NCI-H1105 treated with DMSO at 0.1 percent for 48 hours (cell line): Measurements from ENCODE around the gene CASK.

Experiments
- DNase-seq: peaks from one replicate; lab custom pipeline; 2025; lab: John Stamatoyannopoulos, UW

Gene CASK

DNA sequence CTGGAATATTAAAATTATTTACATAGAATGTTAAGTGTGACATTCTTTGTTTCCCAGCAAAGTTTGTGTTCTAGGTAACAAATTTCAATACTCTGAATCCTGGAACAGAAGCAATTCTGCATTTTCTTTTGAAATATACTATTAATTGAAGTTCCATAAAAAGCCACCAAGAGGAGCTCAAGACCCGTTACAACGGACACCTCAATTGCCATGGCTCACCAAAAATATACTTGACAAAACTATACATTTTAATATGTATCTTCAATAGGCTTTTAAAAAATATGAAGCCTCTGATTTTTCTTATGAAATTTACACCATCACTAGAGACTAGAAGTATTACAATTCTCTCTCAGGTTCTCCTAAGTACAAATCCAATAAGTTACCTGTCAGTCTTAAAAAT is 364.8 kb downstream of the CASK start:
- DNase-seq = no peak

DNA sequence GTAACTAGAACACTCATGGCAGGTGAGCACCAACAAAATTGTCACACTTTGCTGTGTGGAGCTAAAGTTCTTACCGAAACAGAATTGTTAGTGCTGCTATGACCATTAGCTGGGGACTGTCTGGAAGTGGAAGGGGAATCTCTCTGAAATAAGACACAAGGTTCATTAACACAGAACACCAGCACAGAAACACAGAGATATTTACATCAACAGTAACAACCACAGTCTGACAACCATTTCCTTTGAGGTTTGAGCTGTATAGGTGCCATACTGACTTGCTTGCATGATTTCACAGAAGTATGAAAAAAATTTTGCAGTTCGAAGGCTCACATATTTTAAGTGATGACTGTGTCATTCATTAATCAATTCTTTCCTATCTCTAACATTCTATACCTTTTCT is 366.4 kb downstream of the CASK start:
- DNase-seq = no peak

DNA sequence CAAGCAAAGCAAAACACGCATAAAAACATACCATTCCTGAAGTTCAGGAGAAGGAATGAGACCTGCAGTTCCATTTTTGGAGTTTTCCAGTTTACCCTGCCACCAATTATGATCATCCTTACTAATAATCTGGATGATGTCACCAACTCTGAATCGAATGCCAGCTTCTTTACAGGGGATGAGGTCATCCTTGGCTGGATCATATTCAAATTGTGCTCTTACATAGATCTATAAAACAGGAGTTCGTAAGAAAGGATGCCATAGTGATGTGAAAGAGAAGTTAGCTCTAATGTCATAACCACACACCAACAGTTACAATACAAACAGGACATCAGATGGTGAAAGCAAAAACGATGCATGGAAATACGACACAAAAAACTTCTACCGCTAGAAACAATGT is 369.7 kb downstream of the CASK start:
- no peak for DNase-seq

DNA sequence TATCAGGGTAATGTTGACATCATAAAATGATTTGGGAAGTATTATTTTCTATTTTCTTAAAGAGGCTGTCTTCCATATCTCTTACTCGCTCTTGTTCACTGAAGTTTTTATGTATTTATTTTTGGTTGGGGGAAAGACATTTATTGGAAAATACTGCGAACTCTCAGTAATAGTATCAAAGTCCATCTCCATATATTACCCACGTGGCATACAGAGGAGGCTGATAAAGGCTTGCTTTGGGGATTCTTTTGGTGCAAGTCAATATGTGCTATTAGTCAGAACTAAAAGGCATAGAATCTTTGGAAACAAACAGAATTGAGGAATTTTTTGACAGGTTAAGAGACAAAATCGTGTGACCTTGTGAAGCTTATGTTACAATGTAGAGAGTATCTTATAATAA is 374.9 kb downstream of the CASK start:
- DNase-seq = no peak

DNA sequence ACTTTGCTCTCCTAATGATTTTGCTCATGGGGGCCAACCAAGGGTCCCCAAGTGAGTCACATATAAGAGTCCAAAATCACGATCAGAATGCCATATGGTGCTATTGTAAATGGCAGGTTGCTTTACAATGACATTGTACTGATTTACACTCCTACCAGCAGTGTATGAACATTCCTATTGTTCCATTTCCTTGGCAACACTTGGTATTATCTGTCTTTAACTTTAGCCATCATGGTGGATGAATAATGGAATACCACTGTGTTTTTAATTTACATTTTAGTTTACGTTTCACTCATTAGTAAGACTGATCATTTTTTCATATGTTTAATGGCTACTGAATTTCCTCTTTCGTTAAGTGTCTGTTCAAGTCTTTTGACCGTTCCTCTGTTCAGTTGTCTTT is 379.7 kb downstream of the CASK start:
- DNase-seq = no peak

DNA sequence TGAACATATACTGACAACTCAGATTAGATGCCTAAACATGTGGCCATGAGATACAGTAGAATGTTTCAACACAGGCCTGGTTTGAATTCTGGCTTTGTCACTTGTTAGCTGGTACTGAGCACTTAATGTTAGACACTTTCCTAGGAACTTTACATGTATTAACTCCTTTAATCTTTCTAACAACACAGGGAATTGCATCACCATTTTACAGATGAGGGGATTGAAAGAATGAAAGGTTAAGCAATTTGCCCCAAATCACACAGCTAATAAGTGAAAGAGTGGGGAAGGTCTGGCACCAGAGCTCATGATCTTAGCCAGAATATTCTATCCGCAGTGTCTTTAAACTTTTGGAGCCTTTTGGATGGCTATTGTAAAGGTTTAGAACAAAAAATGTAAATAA is 380.3 kb downstream of the CASK start:
- no peak for DNase-seq

DNA sequence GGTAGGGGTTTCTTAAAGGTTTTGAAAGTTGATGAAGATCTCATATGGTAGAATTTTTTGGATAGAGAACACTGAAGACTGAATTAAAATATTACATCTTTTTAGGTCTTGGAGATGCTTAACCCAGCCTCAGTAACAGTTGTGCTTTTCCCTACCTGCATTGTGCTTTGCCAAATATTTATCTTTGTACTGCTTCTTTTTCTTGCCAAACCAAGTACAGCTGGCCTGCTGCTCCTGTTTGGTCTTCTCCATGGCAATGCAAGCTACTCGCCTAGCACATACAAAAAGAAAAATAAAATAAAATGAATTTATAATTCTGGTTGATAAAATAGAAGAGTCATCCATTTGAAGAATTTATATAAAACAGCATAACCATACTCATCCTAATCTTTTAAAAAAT is 380.8 kb downstream of the CASK start:
- no peak for DNase-seq

DNA sequence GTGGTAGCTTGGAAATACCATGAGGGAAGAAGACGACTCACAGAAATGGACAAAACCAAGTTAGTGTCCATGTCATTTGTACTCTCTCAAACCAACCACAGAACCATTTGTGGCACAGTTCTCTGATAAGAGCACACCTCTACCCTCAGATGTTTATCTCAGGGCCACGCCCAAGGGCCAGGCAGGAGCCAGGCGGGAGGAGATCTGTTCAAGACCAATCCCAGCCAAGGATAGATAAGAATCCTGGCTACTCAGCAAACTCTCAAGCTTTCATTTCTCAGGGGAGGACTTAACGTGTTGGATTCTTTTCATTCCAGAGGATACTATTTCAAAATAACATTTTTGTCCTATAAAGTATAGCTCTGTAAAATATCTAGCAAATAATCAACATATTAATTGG is 381.2 kb downstream of the CASK start:
- DNase-seq = no peak

DNA sequence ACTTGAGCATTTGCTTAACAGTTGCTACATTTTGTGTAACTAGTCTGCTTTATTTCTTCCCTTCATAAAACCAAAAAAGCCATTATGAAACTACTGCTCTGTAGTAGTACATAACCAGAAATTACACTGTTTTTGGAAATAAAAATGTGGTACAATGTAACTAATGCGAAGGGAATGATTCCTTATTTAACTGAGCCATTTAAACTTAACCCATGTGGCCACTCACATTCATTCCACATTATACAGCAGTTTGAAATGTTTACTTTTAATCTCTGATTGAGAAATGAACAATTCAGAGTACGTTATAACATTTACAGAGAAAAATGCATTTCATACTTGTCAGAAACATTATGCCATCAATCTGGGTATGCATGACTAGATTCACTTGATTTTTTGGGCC is 382.0 kb downstream of the CASK start:
- no peak for DNase-seq

DNA sequence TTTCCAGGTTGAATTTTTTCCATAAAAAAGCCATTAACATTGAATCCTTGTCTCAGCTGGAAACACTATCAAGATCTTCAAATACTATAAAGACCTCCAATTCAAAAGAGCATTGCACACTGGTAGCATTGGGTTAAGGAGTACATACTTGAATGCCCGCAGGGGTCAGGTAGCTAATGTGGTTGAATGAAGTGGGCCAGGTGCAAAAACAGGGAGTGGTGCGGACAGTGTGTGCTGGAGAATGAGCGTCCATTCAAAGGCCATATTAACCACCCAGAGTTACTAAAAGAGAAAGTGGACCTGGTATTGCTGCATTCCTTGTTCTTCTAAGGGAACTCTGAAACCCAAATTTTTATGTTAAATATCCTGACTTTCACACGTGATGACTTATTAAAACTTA is 384.6 kb downstream of the CASK start:
- no peak for DNase-seq

DNA sequence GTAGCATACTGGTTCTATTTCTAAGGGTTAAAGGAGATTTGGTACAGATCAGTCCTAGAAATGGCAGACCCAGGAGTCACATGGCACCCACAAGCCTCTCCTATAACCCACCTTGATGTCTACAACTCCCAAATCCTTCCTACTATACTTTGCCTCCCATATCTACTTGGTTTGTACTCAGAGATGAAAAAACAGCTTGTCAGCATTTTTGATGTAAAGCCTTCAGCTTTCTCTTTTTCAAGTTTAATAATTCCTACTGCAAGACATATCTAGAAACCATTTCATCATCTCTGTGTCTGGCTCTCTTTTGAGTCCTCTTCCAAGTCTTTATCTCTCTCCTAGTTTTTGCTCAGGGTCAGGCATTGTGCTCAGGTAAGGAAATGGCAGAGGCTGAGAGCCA is 393.3 kb downstream of the CASK start:
- no peak for DNase-seq

DNA sequence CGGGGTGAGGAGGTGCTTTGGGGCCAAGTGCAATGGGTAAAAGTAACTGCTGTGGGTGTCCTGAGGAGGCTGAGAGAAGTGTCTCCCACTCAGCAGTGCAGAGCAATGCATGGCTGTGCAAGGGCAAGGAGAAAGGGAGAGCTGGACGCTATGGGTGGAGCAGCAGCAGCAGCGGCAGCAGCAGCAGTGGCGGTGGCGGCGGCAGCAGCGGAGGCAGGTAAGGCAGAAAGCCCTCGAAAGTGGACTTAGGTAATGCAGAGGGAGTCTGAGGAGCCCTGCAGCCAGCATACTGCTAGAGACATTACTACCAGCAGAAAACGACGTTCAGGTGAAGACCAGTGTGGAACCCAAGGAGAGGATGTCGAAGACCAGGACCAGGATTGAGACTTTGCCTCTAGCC is 394.1 kb downstream of the CASK start:
- DNase-seq = no peak

DNA sequence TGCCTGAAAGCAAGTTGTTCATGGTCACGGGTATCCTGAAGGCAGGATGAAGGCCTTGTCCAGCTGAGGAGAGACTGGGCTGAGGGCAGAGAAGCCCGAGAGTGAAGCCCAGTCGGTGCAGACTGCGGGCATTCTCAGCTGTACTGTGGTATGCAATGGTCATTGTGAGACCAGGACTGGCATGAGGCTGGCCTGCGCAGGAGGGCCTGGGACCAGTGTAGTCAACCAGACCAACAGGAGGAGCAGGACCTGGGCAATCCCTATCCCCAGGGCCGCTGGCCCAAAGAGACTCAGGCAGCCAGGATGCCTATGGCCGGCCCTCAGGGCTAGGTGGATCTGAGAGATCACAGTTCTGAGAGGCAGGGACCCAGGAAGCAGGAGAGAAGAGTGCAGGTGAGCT is 394.6 kb downstream of the CASK start:
- DNase-seq = no peak

DNA sequence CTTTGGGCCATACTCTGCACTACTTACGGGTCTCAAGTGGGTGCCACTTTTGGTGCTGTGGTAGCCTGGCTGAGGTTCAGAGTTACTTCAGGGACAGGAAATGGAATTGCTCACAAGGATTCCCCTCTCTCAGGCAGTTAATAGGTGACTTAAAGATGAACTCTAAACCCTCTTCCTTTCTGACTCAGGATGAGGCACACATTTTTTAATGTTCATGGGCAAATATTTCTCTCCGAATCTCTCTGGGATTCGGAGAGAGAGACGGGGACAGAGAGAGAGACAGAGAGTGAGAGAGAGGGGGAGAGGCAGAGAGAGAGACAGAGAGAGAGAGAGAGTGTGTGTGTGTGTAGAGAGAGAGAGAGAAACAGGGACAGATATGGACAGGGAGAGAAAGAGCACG is 396.4 kb downstream of the CASK start:
- DNase-seq = no peak

DNA sequence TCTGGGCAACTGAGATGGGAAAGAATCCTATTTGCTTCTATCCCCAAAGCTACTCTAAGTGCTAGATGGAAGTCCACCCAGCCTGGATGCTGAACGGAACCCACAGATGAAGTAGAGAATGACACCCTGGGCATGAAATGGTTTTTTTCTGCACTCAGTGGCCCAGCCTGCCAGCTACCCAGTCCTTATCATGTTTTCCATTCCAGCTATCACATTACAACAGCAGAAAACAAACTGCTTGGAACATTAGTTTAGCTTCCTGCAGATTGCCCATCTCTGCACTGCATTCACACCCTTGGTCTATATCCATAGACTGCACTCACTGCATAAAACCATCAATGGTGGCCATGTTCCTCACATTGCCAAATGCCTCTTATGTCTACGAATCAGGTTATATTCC is 397.1 kb downstream of the CASK start:
- DNase-seq = no peak

DNA sequence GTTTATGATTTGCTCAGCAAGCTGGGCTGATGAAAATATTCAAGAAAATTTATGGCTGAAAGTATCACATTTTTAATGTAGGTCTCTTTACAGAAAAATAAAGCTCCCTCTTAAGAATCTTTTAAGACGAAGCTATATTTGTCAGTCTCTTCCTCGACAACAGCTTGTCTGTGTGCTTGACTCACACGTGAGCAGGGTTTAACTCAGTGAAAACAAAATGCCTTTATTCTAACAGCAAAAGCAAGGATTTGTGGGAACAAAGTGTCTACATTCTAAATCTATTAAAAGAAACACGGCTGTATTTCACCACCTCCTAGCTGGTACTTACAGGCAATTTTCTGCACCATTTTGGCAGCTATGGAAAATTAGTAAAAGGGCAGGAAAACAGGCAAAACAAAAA is 400.7 kb downstream of the CASK start:
- no peak for DNase-seq

DNA sequence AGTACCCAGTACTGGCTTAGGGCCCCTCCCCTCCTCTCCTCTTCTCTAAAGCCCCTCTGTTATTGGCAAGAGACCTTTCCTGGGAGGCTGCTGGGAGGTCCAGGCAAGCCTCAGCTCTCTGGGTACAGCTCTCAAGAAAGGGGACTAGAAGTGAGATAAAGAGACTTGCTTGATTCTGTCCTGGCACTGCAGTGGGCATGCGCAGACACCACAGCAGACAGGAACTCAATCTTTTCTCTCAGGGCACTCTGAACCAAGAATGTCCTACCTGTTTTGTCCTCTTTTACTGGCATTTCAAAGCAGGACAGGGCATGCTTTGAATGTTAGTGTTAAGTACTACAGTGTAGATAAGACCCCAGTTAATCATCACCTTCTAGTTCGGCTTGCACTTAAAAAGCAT is 401.3 kb downstream of the CASK start:
- DNase-seq = no peak

DNA sequence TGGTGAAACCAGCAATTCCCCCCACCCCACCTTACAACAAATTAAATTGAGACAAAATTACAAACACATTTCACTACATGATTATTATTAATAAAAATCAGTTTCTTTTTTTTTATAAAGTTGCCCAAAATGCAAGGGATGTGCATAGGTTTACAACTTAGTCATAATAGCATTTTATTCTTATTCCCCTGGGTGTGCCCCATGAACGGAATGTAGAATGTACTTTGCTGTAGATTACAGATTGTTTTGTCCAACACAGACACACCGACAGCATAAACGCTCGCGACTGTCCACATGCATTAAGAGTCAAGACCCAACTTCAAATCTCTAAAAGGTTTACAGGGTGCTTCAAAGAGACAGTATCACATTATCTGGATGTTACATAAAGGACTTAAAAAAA is 403.9 kb downstream of the CASK start:
- DNase-seq = no peak

DNA sequence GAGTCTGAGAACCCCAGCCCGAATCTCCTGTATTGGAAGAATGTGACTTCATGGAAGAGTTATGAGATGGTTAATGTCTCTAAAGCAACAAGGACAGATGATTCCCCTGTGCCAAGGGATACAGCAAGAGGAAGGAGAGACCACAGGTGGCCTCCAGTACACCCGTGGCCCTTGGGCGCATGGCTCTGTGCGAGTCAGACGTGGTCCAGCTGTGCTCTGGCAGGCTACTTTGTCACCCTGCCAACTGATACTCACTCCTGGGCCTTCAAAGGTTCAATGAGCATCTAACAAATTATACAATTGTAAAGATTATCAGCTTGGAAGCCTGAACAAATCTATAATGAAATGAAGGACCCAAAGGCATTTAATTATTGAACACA is 404.5 kb downstream of the CASK start:
- DNase-seq = no peak

DNA sequence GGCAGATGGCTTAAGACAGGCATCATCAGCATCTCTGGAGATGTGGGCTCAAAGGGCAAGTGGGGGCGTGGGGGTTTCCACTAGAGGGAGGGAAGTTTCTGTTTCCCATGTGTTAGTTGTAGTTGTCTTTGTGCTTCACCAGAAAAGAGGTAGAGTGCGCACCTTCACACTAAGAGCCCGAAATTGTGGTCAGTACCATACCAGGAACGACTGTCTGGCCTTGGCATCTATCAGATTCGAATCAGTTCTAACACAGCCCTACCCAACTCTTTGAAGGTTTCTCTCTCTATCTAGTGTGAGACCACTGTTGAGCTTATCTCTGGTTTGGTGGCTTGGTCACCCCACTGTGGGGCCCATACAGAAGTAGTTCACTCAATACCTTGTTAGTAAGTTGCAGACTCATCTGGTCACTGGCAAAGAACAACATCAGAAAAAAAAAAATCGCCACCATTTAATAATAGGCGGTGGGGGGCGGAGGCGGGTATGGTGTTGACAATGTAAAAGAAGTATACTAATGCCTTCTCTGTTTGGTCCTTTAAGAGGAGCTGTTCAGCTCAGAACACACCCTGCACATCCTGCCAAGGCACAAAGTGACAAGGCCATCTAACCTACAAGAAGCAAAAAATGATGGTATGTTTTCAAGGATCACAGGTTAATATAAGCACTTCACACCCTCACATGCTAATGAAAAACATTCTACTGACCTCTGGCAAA is 405.1 kb downstream of the CASK start:
- no peak for DNase-seq

DNA sequence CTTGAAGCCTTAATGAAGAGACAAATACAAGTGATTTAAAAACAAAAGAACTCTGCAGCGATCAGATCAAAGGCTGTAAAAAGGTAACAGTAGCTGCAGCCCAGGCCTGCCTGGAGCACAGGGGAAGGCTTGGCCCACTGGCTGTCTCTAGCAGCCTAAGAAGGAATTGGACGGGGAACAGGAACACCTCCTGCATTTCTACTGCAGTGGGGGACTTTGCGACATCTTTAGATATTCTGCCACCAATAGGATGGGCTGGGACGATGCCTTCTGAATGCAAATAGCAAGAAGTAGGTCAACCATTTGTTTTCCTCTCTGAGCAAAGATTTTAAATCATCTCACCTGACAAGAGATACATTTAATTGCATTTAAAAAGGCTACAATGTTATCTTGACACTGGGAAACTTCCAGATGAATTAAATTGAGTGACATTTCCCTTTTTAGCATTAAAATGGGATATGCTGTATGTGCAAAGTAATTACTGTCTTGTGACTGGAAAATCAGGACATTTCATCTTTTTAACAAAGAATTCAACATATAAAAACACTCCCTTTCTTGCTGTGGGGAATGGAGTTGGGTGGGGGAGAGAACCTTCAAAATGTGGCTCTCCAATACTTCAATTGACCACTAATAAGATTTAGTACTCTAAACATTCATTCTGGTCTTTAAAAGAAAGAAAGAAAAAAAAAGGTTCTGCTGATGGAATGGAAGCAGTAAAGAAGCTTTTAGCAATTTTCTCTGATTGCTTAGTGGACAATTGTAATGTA is 406.2 kb downstream of the CASK start:
- no peak for DNase-seq

DNA sequence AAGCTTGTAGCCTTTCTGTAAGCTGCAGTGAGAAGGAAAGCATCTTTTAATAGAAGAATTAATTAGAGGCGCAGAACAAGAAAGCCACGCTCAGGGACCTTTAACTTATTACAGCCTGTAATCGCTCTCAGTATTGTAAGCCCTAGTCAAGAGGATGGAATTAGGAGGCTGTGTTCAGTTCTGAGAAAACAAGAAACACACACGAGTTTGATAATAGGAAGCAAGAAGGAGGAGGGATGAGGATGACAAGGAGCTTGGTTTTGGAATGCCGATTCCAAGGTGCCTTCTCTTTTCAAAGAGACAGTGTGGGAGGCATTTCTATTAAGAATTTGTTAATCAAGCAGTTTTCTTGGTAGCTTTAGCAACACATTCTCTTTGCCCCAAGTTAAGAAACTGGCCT is 406.9 kb downstream of the CASK start:
- DNase-seq = no peak

DNA sequence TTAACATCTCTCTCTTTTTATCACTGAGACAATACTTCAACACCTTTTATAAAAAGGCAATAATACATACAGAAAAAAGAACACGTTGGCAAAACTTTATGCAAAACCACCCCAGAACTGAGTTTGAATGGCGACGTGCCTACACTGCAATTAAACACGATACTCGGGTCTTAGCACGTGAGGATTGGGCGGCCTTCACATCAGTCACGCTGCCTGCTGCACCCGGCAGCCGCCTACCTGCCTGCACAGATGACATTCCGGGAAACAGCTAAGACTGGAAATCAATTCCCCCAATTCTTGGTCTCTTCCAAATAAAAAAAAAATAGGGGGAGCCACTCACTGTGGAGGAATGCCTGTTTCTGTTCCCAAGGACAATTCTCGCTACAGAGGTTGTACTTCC is 408.0 kb downstream of the CASK start:
- DNase-seq = no peak

DNA sequence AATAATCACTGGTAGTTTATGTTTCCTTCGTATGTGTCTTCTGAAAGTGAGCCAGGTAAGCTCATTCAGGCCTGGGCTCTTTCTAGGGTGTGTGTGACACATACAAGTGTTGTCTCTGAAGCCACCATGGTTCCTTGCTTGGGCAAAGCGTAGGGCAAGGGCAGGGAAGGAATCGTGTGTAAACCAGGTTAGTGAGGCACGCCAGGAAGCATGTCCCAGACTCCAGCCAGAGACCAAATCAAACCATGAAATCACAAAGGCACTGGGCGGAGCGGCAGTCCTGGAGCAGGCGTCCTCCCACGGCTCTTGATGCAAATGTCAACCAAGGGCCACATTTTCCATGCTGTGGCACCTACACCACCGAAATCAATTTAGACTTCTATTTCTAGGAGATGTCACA is 409.2 kb downstream of the CASK start:
- no peak for DNase-seq
